B cell (primary cell): ENCODE data around the gene GRID1. TPM values are rescaled to one million over a fixed set of nuclear protein-coding genes. Genes with fewer than 3 reads are reported as not detected.

Source experiments
- ATAC-seq: fragments of 200-7000 bp; cut with Tn5 transposase; one replicate; pipeline ENCODE4 v1.10.0; 2021; ENCODE audit warnings: low read depth, mild to moderate bottlenecking, moderate number of reproducible peaks, moderate library complexity
- CTCF ChIA-PET: fragments of 350-600 bp; sonication (Branson Sonifier 250); formaldehyde crosslinking; loops from one replicate; lab custom pipeline; 2021; ENCODE audit warnings: antibody characterized with exemption, inconsistent platforms; lab: Charles Lee
- POLR2A ChIA-PET: fragments of 350-600 bp; sonication (Branson Sonifier 250); formaldehyde crosslinking; loops from one replicate; lab custom pipeline; 2021; ENCODE audit warnings: antibody characterized with exemption; lab: Charles Lee
- DNase-seq: peaks from one replicate; pipeline ENCODE4 v3.0.0; 2013
- H2AFZ ChIP-seq: 2 replicates; pipeline ENCODE4 v1.6.1; 2012; ENCODE audit warnings: mild to moderate bottlenecking, low read depth, low read length; ENCODE audit not compliant: insufficient read depth, poor library complexity, severe bottlenecking
- H3K27ac ChIP-seq, 2 donors: 1 replicate in 1 of 2; 2 replicates in 1 of 2; pipeline ENCODE4 v1.5.1; 2012 to 2013; ENCODE audit warnings: low read length in 2 of 2, mild to moderate bottlenecking in 2 of 2, moderate library complexity in 1 of 2
- H3K27me3 ChIP-seq, 4 experiments: fragments of 200-600 bp in 1 of 4; sonication (generic) in 1 of 4; replicated peaks in 1 of 4; 1 replicate in 2 of 4; 2 replicates in 2 of 4; pipeline versions ENCODE4 v1.6.1 to v1.7.0; 2013 to 2016; ENCODE audit warnings: low read length in 3 of 4, mild to moderate bottlenecking in 2 of 4, mixed read lengths in 1 of 4, moderate library complexity in 1 of 4; ENCODE audit not compliant: insufficient read depth in 4 of 4, control insufficient read depth in 3 of 4; ENCODE audit errors: control extremely low read depth in 1 of 4
- H3K36me3 ChIP-seq, 2 experiments: replicated peaks in 1 of 2; 1 replicate in 1 of 2; 2 replicates in 1 of 2; pipeline versions ENCODE4 v1.6.1 to v1.7.1; 2013; ENCODE audit warnings: low read length in 1 of 2; ENCODE audit not compliant: insufficient read depth in 2 of 2, control insufficient read depth in 1 of 2; ENCODE audit errors: control extremely low read depth in 1 of 2, extremely low read depth in 1 of 2
- H3K4me1 ChIP-seq, 2 donors: fragments of 200-600 bp in 1 of 2; sonication (generic) in 1 of 2; 1 replicate in 1 of 2; 2 replicates in 1 of 2; pipeline versions ENCODE4 v1.5.1 to v1.6.1; 2013 to 2017; ENCODE audit warnings: low read length in 2 of 2; ENCODE audit not compliant: control insufficient read depth in 2 of 2, insufficient read depth in 2 of 2
- H3K4me2 ChIP-seq: replicated peaks from 2 replicates; pipeline ENCODE3; 2012; ENCODE audit warnings: mild to moderate bottlenecking, low read depth, low read length; ENCODE audit not compliant: poor library complexity, severe bottlenecking
- H3K4me3 ChIP-seq, 5 experiments: fragments of 200-600 bp in 1 of 5; sonication (generic) in 1 of 5; 1 replicate in 3 of 5; 2 replicates in 2 of 5; pipeline versions ENCODE4 v1.5.1 to v1.7.0; 2011 to 2016; ENCODE audit warnings: low read length in 4 of 5, mild to moderate bottlenecking in 4 of 5, low read depth in 2 of 5, control low read depth in 1 of 5, moderate library complexity in 1 of 5; ENCODE audit not compliant: insufficient read depth in 1 of 5; ENCODE audit errors: control extremely low read depth in 1 of 5, extremely low read depth in 1 of 5
- H3K79me2 ChIP-seq: fragments of 200-600 bp; sonication (generic); one replicate; pipeline ENCODE4 v1.6.0; 2016; ENCODE audit warnings: low read length; ENCODE audit not compliant: control insufficient read depth, insufficient read depth
- H3K9ac ChIP-seq: fragments of 200-600 bp; sonication (generic); 2 replicates; pipeline ENCODE4 v1.6.1; 2017; ENCODE audit warnings: mild to moderate bottlenecking, low read length, moderate library complexity
- H3K9me3 ChIP-seq, 3 donors: one replicate each; pipeline versions ENCODE4 v1.6.1 to v1.7.1; 2013; ENCODE audit warnings: low read length in 2 of 3; ENCODE audit not compliant: control insufficient read depth in 2 of 3, insufficient read depth in 1 of 3; ENCODE audit errors: control extremely low read depth in 1 of 3
- H4K20me1 ChIP-seq: 2 replicates; pipeline ENCODE4 v1.6.0; 2012; ENCODE audit warnings: mild to moderate bottlenecking, low read length; ENCODE audit not compliant: insufficient read depth, control insufficient read depth, poor library complexity, severe bottlenecking
- H3K27ac Mint-ChIP-seq: one replicate; pipeline ENCODE4 v1.8.0; 2021; ENCODE audit warnings: mixed read lengths
- H3K27me3 Mint-ChIP-seq: one replicate; pipeline ENCODE4 v1.8.0; 2021; ENCODE audit warnings: mixed read lengths
- H3K4me1 Mint-ChIP-seq: one replicate; pipeline ENCODE4 v1.8.0; 2021; ENCODE audit warnings: mixed read lengths
- H3K4me3 Mint-ChIP-seq: one replicate; pipeline ENCODE4 v1.8.0; 2021; ENCODE audit warnings: mixed read lengths
- H3K9me3 Mint-ChIP-seq: one replicate; pipeline ENCODE4 v1.8.0; 2022; ENCODE audit warnings: mixed read lengths; ENCODE audit not compliant: insufficient read depth
- CTCF ChIP-seq: fragments of 200-600 bp; IDR thresholded peaks from one replicate; pipeline ENCODE4 v1.8.0; 2022; ENCODE audit warnings: antibody characterized with exemption, mild to moderate bottlenecking
- EZH2 ChIP-seq: IDR thresholded peaks from 2 replicates; pipeline ENCODE4 v1.6.1; 2012; ENCODE audit warnings: borderline replicate concordance, low read depth, mild to moderate bottlenecking, moderate library complexity, low read length; ENCODE audit not compliant: insufficient read depth, poor library complexity, severe bottlenecking
- WGBS: methylation state at CpG from one replicate; pipeline ENCODE4 v1.1.5; 2013; ENCODE audit warnings: missing lambda C conversion rate; ENCODE audit not compliant: insufficient coverage; 5-methylcytosine and 5-hydroxymethylcytosine counted together
- intact Hi-C: fragments of 100-400 bp; cut with micrococcal nuclease; formaldehyde crosslinking; loops from one replicate; pipeline ENCODE4 v1.10.0; 2022
- polyA plus RNA-seq: library from polyadenylated mRNA; depleted of rRNA; stranded (reverse); fragments of >200 nt; gene quantifications from 2 replicates; pipeline ENCODE4 v1.2.3, GENCODE V29; 2012
- total RNA-seq, 2 donors: library from RNA; stranded (reverse); fragments of 120-200 nt in 1 of 2; gene quantifications; 1 replicate in 1 of 2; 2 replicates in 1 of 2; pipeline versions ENCODE4 v1.2.3 to v1.2.4, GENCODE V29; 2013 to 2022

GRID1 gene
- total and polyA plus RNA-seq, 2 donors (not counting 1 experiment from before 2014, with no cell fraction given) = not detected

GRCh38 chr10:86122646-86123045 is 243.9 kb downstream of the GRID1 start:
- ChIA-PET POLR2A (no interaction called here), CTCF (no interaction called here)
- Histone ChIP-seq H4K20me1 (no peaks in the 10 kb centered on the region), H2AFZ (no peak overlapping the region), H3K4me3 (no peak overlapping the region), H3K27me3 (no peaks in the 10 kb centered on the region), H3K9ac (no peak overlapping the region), H3K79me2 (no peaks in the 10 kb centered on the region), H3K27ac (no peak overlapping the region), H3K4me1 (no peaks in the 10 kb centered on the region), H3K9me3 (no peaks in the 10 kb centered on the region), H3K4me2 (no peak overlapping the region), H3K36me3 (no peaks in the 10 kb centered on the region)
- no peaks in the 10 kb centered on the region for H3K9me3 Mint-ChIP-seq
- H3K4me1 Mint-ChIP-seq = no peaks in the 10 kb centered on the region
- TF ChIP-seq EZH2 (no peak), CTCF (no peak)
- DNase-seq (no peak), ATAC-seq (no peak)
- intact Hi-C loops = no loop called here
- peaks cover 11% of the 10 kb centered on the region for H3K27me3 Mint-ChIP-seq
- no peak overlapping the region for H3K4me3 Mint-ChIP-seq
- 86% methylated on average over 2 of the region's 2 CpGs for WGBS
- H3K27ac Mint-ChIP-seq = no peak overlapping the region

DNA sequence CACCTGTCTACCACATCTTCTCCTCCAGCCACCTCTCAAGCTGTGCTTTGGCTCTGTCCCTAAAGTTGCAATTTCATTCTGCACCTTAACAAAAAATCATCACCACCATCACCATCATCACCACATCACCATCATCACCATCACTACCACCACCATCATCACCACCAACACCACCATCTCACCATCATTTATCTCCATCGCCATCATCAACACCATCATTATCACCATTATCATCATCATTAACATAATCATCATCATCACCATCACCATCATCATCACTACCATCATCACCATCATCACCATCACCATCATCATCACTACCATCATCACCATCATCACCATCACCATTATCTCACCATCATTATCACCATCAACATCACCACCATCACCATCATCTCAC is 245.4 kb downstream of the GRID1 start:
- Histone ChIP-seq H3K4me2 (no peak overlapping the region), H4K20me1 (no peaks in the 10 kb centered on the region), H3K4me3 (no peak overlapping the region), H3K4me1 (no peaks in the 10 kb centered on the region), H3K27ac (no peak overlapping the region), H3K9me3 (no peaks in the 10 kb centered on the region), H2AFZ (no peak overlapping the region), H3K79me2 (no peaks in the 10 kb centered on the region), H3K27me3 (peaks cover 0 to 3% (median 0%) of the 10 kb centered on the region in 4 experiments), H3K9ac (no peak overlapping the region), H3K36me3 (no peaks in the 10 kb centered on the region)
- no peak for ATAC-seq
- CTCF ChIA-PET = no interaction called here
- H3K4me1 Mint-ChIP-seq = no peaks in the 10 kb centered on the region
- POLR2A ChIA-PET = no interaction called here
- TF ChIP-seq CTCF (no peak), EZH2 (no peak)
- intact Hi-C loops = no loop called here
- no peak for DNase-seq
- H3K4me3 Mint-ChIP-seq = no peak overlapping the region
- H3K9me3 Mint-ChIP-seq = no peaks in the 10 kb centered on the region
- H3K27ac Mint-ChIP-seq = no peak overlapping the region
- WGBS = 100% methylated on average over 1 of the region's 1 CpG
- peaks cover 6% of the 10 kb centered on the region for H3K27me3 Mint-ChIP-seq
